ENCODE results near the gene PTAFR. TPM values are rescaled to one million over a fixed set of nuclear protein-coding genes. Genes with fewer than 3 reads are reported as not detected.

PTAFR gene
- total RNA-seq, 1 experiment from 2014 or later: 1.9 TPM

DNA sequence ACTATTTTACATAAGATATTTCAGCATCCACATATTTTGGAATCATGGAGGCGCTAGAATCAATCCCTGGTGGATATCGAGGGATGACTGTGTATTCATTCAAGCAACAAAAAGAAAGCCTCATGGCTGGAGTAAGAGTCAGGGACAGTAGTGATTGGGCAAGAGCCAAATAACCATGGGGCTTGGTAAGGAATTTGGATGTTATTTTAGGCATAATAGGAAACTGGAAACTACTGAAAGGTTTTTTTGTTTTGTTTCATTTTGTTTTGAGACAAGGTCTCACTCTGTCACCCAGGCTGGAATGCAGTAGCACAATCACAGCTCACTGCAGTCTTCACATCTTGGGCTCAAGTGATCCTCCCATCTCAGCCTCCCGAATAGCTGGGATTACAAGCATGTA, 54.3 kb downstream of the PTAFR start:
- Histone ChIP-seq H2BK12ac (ENCODE audit: insufficient read length, low read depth, low read length) (no peak overlapping the region), H2AFZ (ENCODE audit: low read length) (no peak overlapping the region), H3K27ac (ENCODE audit: insufficient read length, low read depth, low read length) (no peak overlapping the region), H3K79me2 (ENCODE audit: insufficient read depth, low read length) (no peaks in the 10 kb centered on the region), H4K5ac (ENCODE audit: insufficient read length, low read depth, low read length) (no peak overlapping the region), H2BK15ac (ENCODE audit: low read depth, low read length) (no peak overlapping the region), H3K4me1 (ENCODE audit: insufficient read depth, low read length) (no peaks in the 10 kb centered on the region), H4K20me1 (ENCODE audit: control insufficient read depth, insufficient read depth, insufficient read length) (no peaks in the 10 kb centered on the region), H4K91ac (ENCODE audit: insufficient read length, low read depth, low read length) (no peak overlapping the region), H4K8ac (replicated peaks; ENCODE audit: insufficient read length, low read depth, low read length) (no peak overlapping the region), H3T11ph (ENCODE audit: low read length) (no peak overlapping the region), H3K79me1 (ENCODE audit: insufficient read depth, low read depth, low read length, poor library complexity, severe bottlenecking) (no peaks in the 10 kb centered on the region), H3K18ac (ENCODE audit: insufficient read length, low read depth, low read length) (no peak overlapping the region), H3K9ac (ENCODE audit: extremely low read depth, insufficient read length, low read length) (no peak overlapping the region), H2AK5ac (ENCODE audit: insufficient read length, low read length) (no peak overlapping the region), H3K14ac (ENCODE audit: insufficient read depth, low read length) (no peak overlapping the region), H2BK120ac (ENCODE audit: low read depth, low read length, poor library complexity, severe bottlenecking) (no peak overlapping the region), H2BK5ac (ENCODE audit: insufficient read length, low read length) (no peak overlapping the region), H3K27me3 (ENCODE audit: insufficient read depth, low read length) (no peaks in the 10 kb centered on the region), H3K23me2 (ENCODE audit: insufficient read length, low read depth, low read length, poor library complexity, severe bottlenecking) (no peaks in the 10 kb centered on the region), H3K9me3 (ENCODE audit: control insufficient read depth, low read depth, low read length) (no peaks in the 10 kb centered on the region), H3K23ac (ENCODE audit: insufficient read length, low read depth, low read length) (no peak overlapping the region), H3K56ac (ENCODE audit: insufficient read length, low read depth, low read length) (no peak overlapping the region), H3K4ac (ENCODE audit: low read depth, low read length) (no peak overlapping the region), H3K4me2 (ENCODE audit: insufficient read depth, insufficient read length, low read length) (no peak overlapping the region), H2BK20ac (ENCODE audit: low read depth, low read length, poor library complexity, severe bottlenecking) (no peak overlapping the region)
- Mint-ChIP-seq H3K4me3 (no peak overlapping the region), H3K27me3 (ENCODE audit: low read depth) (peaks cover 6% of the 10 kb centered on the region; the same call in 1 of the 2 replicates), H3K36me3 (ENCODE audit: insufficient read depth in 1 of 3, low read depth in 3 of 3) (no peaks in the 10 kb centered on the region), H3K27ac (no peak overlapping the region), H3K9me3 (no peaks in the 10 kb centered on the region; a peak in 2 of 5 replicates), H3K4me1 (0 out of 4 replicates have a peak, but pooled peaks cover 0 to 2% of the 10 kb centered on the region in 2 experiments)
- no peak for DNase-seq
- TF ChIP-seq CTCF (conservative IDR thresholded peaks at IDR 0.05): no peak
- WGBS (ENCODE audit: extremely low coverage, insufficient read length, low lambda C conversion rate): no CpG with 5 or more reads among the region's 3 CpGs
